HG03565 (cell line): Measurements from ENCODE around the gene RAP1GAP2.
"Not testable (repeated sequence)": the region's sequence is repeated elsewhere in the genome, so short reads cannot be mapped to it uniquely, and the experiment has no call there.

Experiments used
- ATAC-seq: cut with Tn5 transposase; IDR thresholded peaks from one replicate; pipeline ENCODE4 v1.9.1; 2021; ENCODE audit warnings: mild to moderate bottlenecking, moderate library complexity; ENCODE audit not compliant: unreplicated experiment

The RAP1GAP2 gene

DNA sequence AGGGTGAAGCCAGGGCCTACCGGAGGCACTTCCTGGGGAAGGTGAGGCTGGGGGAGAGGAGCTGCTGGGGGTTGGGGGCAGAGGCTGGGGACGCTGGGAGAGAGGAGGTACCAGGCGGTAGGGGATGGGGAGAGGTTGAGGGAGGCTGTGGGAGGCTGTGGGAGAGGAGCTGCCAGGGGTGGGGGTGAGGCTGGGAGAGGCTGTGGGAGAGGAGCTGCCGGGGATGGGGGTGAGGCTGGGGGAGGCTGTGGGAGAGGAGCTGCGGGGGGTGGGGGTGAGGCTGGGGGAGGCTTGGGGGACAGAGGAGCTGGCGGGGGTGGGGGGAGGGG is 167.8 kb downstream of the RAP1GAP2 start:
- ATAC-seq: no peak

- no peak for ATAC-seq
Measured at GRCh38 chr17:2964370-2964769, 168.1 kb downstream of the RAP1GAP2 start.

DNA sequence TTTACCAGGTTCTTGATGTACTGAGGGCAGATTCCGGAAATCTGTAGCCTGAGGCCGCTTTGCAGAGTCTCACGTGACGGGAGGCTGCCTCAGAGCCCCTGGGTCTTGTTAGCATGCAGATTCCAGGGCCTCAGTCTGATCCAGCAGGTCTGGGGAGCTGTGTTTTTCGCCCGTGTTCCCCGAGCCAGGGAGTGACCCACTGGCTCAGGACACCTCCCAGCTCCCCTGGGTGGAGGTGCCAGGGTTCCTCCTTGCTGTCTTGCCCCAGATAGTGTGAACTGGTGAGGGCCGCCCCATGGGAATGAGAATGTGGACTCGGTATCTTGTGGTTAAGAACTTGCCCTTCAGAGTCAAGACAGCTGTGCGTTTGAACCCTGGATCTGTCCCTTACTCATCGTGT is 168.6 kb downstream of the RAP1GAP2 start:
- ATAC-seq: no peak

DNA sequence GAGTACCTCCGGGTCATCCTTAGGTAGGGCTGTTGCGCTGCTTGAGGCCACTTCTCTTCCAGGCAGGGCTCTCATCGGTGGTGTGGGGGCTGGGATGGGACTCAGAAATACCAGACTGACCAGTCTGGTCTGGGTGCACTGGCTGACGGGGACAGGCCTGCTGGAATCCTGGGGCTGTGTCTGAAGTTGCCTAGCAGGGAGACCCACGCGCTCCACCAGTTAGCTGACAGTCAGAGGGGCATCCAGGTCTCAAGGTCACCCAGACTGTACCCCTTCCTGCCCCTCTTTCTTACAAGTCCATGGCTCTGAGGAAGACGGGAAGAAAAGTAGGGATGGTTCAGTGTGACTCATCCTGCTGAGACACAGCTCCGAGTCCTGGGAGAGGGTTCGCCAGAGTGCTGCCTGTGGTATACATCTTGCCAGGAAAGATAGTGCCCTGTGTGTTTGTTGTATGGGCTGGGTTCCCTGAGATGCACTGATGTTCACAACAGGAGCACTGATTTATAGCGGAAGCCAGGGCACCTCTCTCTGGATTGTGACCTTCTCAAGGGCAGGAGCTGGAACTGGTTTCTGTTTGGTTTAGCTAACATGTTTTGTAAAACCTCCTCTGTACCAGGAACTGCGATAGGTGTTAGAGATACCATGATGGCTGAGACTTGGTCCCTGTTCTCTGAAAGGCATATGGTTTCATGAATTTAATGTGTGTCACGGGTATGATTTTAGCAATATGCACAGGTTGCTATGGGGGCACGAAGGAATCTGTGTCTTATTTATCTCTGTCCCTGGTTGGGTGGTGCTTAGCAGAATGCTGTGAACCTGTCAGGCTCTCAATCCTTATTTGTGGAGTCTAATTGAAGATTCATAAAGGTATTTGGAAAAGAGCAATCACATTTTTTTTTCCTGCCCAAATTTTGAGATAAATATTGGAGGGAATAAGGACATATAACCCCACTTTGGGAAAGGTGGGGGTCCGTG is 169.7 kb downstream of the RAP1GAP2 start:
- no peak for ATAC-seq

DNA sequence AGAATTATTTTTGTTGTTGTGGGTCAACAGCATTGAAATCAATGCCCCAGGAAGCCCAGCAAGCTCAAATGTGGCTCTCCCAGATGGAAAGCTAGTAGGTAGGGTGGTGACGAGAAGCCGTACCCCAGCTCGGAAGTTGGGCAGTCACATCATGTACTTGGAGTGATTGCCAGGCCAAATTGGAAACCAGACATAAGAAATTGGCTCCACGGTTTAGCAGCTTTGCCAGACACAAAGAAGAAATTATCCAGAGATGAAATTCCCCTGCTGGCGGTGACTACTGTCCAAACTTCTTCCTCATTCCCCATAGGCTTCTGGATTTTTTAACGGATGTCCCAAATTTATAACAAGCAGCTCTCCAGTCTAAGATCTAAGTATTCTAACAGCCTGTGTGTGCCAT is 171.3 kb downstream of the RAP1GAP2 start:
- ATAC-seq: no peak

- no peak for ATAC-seq
Measured at GRCh38 chr17:2971851-2972250, 175.6 kb downstream of the RAP1GAP2 start.

GRCh38 chr17:2972749-2973148 is 176.5 kb downstream of the RAP1GAP2 start:
- ATAC-seq: no peak

DNA sequence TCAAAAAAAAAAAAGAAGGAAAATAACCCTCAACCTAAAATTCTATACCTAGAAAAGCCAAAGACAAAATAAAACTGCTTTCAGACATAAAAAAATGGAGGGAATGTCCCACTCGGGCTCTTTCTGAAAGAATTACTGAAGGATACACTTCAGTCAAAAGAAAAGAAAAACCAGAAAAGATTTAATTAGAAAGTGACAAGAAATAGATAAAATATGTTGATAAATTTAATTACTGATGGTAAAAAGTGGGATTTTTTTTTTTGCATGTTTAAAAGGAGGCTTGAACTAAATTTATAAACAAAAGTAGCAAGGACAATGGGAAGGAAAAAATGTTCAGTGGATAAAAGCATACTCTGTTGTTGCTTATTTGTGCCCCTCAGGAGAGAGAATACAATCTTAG is 178.1 kb downstream of the RAP1GAP2 start:
- no peak for ATAC-seq

DNA sequence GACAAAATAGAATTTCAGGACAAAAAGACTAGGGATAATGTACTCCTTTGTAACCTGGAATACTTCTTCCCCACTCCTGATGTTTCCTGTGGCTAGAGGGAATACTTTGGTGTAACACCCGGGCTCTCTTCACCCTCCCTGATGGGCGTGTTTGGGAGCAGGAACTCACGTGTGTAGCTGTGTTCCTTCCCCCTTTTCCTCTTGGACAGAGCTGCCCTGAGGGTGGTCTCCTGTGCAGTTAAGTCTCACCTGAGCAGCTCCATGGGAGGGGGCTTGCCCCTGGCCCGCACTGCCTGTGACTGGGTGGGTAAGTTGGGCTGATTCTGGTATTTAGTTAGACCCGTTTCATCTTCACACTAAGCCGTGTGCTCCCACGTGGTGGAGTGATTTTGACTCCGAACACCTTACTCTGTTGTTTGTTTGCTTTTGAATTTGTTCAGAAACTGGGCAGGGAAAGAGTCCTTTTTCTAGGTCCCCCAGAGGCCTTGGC is 179.3 kb downstream of the RAP1GAP2 start:
- ATAC-seq: no peak

DNA sequence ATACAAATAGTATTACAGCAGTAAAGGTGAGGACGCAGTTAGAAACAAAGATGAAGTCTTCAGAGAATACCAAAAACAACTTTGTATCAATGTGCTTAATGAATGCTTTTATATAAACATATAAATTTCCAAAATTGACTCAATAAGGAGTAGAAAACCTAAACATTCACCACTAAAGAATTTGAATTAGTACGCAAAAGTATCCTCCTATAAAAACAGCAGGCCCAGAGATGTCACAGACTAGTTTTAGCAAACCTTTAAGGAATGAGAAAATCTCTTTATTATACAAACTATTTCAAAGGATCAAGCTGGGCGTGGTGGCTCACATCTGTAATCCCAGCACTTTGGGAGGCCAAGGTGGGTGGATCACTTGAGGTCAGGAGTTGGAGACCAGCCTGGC is 180.9 kb downstream of the RAP1GAP2 start:
- no peak for ATAC-seq

DNA sequence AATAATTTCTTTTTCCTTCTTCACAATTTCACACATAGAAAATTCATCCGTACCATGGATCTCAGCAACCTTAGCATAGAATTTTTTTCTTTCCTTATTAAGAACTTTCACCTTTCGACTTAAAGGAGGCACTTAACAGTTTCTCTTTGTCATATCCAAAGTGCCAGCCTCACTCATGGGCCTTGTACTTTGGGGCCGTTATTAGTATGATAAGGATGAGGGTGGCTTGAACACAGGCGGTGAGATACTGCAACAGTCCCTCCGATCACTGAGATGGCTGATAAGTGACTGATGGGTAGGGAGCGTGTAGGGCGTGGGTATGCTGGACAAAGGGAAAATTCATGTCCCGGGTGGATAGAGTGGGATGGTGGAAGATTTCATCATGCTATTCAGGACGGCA is 181.9 kb downstream of the RAP1GAP2 start:
- ATAC-seq: no peak

DNA sequence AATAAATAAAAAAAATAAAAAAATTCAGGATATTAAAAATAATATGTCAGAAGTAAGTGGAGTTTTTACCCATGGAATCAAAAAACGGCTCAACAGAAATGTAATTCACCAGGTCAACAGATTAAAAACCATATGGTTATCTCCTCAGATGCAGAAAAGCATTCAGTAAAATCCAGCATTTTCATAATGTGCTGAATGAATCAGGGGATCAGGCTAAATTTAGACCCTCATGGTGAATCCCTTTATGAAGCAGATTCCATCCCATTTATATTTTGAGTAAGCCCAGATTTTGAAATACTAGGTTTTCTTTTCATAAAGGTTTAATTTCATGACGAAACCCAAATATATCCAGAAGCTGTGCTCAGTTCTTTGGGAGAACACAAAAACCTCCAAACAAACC is 182.8 kb downstream of the RAP1GAP2 start:
- ATAC-seq: no peak

DNA sequence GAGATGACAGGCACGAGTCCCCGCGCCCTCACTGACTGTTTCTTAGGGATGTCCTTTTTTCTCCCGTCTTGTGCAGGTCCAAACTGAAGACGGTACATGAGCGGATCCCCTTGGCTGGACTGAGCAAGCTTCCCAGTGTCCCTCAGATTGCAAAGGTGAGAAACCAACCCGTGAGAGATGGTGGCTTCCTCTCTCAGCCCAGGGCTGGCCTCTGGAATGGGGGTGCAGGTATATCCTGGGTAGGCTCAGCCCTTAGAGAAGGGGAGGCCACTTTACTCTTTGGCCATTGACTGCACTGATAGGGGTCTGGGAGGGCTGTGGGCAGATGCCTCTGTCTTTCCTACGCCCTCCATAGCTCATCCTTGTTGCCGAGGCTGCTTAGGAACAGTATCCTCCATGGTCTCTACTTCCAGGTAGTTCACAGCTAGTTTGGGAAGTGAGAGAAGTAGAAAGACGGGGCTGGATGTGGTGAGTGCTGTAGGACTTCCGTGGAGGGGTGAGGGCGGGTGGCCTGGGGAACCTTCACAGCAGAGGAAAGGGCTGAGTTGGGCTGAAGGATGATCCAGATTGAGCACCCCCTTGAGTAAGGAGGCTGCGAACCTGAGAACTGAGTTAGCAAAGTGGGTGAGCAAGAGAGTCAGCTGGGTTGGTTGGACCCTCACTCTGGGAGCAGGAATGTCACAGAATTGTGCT is 184.1 kb downstream of the RAP1GAP2 start:
- ATAC-seq: no peak

- ATAC-seq: no peak
Measured at GRCh38 chr17:2980904-2981246, 184.6 kb downstream of the RAP1GAP2 start.

- ATAC-seq: no peak
Measured at GRCh38 chr17:2981325-2981724, 185.1 kb downstream of the RAP1GAP2 start.

DNA sequence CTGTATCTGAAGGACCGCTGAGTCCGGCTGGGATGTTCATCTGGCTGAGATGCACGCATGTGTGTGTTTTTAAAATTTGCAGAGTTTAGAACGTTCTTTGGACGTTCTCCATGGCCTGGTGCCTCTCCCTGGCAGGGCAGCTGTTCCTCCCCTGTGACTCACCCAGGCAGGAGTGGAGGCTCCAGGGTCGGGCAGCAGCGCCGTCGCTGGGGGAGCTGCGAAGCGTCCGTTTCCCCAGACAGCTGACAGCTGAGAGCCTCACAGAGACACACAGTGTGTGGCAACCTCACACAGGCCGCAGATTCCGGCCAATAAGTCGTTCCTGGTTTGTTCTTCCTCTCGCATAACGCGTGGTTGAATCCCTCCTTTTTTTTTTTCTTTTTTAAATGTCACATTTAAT is 186.6 kb downstream of the RAP1GAP2 start:
- no peak for ATAC-seq

DNA sequence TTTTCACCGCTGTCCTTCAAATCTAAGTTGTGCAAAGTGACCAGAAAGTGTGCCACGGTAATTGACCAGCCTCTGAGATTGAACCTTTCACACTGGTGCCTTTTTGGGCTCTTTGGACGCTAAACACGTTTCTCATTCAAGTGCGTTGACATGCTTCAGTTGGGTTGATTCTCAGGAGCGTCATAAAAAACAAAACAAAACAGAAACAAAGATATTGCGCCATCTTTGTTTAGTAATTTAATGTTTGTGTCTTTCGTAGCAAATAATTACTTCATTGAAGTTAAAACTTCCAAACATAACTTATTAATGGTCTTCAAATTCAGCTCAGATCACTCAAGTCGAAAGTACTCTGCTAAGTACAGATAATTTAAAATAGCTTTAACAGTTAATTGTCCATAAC is 187.0 kb downstream of the RAP1GAP2 start:
- no peak for ATAC-seq

DNA sequence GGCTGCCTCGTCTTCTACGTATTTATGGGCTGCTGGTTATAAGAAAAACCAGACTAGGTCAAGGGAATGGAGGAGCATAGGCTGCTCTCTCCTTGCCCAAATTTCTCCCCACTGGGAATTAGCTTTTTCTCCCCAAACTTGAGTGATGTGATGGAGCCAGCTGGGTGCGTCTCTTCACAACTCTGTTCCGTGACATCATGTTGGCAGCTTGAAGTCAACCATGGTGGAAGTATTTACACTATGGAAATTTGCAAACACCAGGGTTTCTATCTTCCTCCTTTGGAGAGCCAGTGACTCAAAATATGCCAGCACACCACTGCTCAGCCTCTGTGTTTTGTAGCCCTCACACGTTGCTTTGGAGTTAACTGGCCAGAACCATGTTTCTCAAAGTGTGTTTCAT is 189.1 kb downstream of the RAP1GAP2 start:
- ATAC-seq: no peak

DNA sequence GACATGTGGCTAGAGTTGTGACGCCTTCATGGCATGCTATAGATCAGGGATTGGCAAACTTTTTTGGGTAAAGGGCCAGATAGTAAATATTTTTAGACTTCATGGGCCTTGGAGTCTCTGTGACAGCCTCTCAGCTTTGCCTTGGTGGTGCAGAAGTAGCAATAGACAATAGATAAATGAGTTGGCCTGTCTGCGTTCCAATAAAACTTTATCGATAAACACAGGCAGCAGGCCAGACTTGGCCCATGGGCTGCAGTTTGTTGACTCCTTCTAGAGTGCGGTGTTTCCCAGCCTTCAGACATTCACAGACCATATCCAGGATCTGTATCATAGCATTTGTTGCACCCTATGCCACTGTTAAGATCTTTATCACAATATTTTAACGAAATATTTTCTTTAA is 190.7 kb downstream of the RAP1GAP2 start:
- ATAC-seq: no peak

DNA sequence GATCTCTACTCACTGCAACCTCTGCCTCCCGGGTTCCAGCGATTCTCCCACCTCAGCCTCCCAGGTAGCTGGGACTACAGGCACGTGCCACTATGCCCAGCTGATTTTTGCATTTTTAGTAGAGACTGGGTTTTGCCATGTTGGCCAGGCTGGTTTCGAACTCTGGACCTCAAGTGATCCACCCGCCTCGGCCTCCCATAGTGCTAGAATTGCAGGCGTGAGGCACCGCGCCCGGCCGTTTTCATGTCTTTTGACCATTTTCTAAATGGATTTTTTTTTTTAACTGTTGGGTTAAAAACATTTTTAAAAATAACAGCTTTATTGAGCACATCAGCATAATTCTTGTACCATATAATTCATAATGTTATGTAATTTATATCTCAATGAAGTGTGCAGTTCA is 193.2 kb downstream of the RAP1GAP2 start:
- ATAC-seq: not testable (repeated sequence)

- ATAC-seq: no peak
Measured at GRCh38 chr17:2989855-2990254, 193.6 kb downstream of the RAP1GAP2 start.

DNA sequence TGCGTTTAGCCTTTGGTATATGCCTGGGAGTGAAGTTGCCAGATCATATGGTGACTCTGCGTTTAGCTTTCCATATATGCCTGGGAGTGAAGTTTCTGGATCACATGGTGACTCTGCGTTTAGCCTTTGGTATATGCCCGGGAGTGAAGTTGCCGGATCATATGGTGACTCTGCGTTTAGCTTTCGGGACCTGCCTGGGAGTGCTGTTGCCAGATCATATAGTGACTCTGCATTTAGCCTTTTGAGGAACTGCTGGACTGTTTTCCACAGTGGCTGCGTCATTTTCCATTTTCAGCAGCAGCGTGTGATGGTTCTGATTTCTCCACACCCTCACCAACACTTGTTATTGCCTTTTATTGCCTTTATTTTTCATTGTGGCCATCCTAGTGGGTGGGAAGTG is 194.2 kb downstream of the RAP1GAP2 start:
- ATAC-seq: no peak
